Upper lobe of right lung (tissue), 1 donor: ENCODE measurements around the gene BRME1. TPM values are rescaled to one million over a fixed set of nuclear protein-coding genes. Genes with fewer than 3 reads are reported as not detected.

Experiments
- ATAC-seq: fragments of 200-7000 bp; cut with Tn5 transposase; one replicate; pipeline ENCODE4 v1.9.1; 2020; ENCODE audit warnings: mild to moderate bottlenecking, moderate library complexity
- DNase-seq: peaks from one replicate; pipeline ENCODE4 v3.0.0-alpha.2; 2020
- H3K27ac ChIP-seq: fragments of 200-600 bp; one replicate; pipeline ENCODE4 v1.8.0; 2022
- H3K27me3 ChIP-seq: fragments of 200-600 bp; one replicate; pipeline ENCODE4 v1.8.0; 2022; ENCODE audit warnings: mild to moderate bottlenecking
- H3K36me3 ChIP-seq: fragments of 200-600 bp; one replicate; pipeline ENCODE4 v1.8.0; 2022
- H3K4me1 ChIP-seq: fragments of 200-600 bp; one replicate; pipeline ENCODE4 v1.8.0; 2022
- H3K4me3 ChIP-seq: fragments of 200-600 bp; one replicate; pipeline ENCODE4 v1.8.0; 2022; ENCODE audit warnings: mild to moderate bottlenecking
- H3K9me3 ChIP-seq: fragments of 200-600 bp; one replicate; pipeline ENCODE4 v1.8.0; 2022
- CTCF ChIP-seq: fragments of 200-600 bp; IDR thresholded peaks from one replicate; pipeline ENCODE4 v1.8.0; 2022; ENCODE audit warnings: antibody characterized with exemption
- intact Hi-C: fragments of 100-400 bp; cut with DNase I; formaldehyde crosslinking; loops from one replicate; pipeline ENCODE4 v1.11.0; 2022
- total RNA-seq: library from RNA; stranded (reverse); fragmentation: NEBNext Ultra II Directional; extraction: Animal tissue kit (Norgen Biotek cat#: 25700); gene quantifications from one replicate; pipeline ENCODE4 v1.2.1, GENCODE V29; 2021
- donor health status: DM: no; HTN: yes; CAD: no; lungs with severe emphysema.

Gene BRME1
- total RNA-seq, 1 donor from 2014 or later = 2.0 TPM

- H3K4me3 ChIP-seq = no peak within 1 kb of the TSS
- no peak for ATAC-seq
- H3K27ac ChIP-seq = no peak within 1 kb of the TSS
- peaks cover 21% of the 10 kb centered on the region for H3K4me1 ChIP-seq
- H3K27me3 ChIP-seq = no peaks in the 10 kb centered on the region
- TF ChIP-seq CTCF = no peak
- intact Hi-C loops = no loop called here
- DNase-seq = no peak
- H3K36me3 ChIP-seq = no peaks in the 10 kb centered on the region
- no peaks in the 10 kb centered on the region for H3K9me3 ChIP-seq
Observed at GRCh38 chr19:13876834-13877233, 29.1 kb downstream of the BRME1 start, which contains the start of gene NANOS3. NANOS3 (plus strand) TSS chr19:13877134; CDS start chr19:13877249, 115 bp downstream.

- no peak for DNase-seq
- TF ChIP-seq CTCF = no peak
- ATAC-seq = no peak
- Histone ChIP-seq H3K36me3 (no peaks in the 10 kb centered on the region), H3K27me3 (no peaks in the 10 kb centered on the region), H3K27ac (no peak overlapping the region), H3K4me1 (peaks cover 11% of the 10 kb centered on the region), H3K4me3 (no peak overlapping the region), H3K9me3 (no peaks in the 10 kb centered on the region)
- intact Hi-C loops = no loop called here
Observed at GRCh38 chr19:13875824-13876223, 30.1 kb downstream of the BRME1 start.

GRCh38 chr19:13873834-13874515, 31.9 kb downstream of the BRME1 start:
- Histone ChIP-seq H3K36me3 (no peaks in the 10 kb centered on the region), H3K9me3 (no peaks in the 10 kb centered on the region), H3K27me3 (no peaks in the 10 kb centered on the region), H3K27ac (no peak overlapping the region), H3K4me3 (no peak overlapping the region), H3K4me1 (no peaks in the 10 kb centered on the region)
- no peak for DNase-seq
- intact Hi-C loops = no loop called here
- no peak for TF ChIP-seq CTCF
- no peak for ATAC-seq

GRCh38 chr19:13872695-13873389, 33.1 kb downstream of the BRME1 start:
- no peaks in the 10 kb centered on the region for H3K9me3 ChIP-seq
- peak; percentile 16 for TF ChIP-seq CTCF
- H3K27ac ChIP-seq = no peak overlapping the region
- intact Hi-C loops = no loop called here
- no peaks in the 10 kb centered on the region for H3K36me3 ChIP-seq
- H3K27me3 ChIP-seq = no peaks in the 10 kb centered on the region
- DNase-seq = no peak
- peak overlapping the region; percentile 33 for H3K4me3 ChIP-seq
- peak; percentile 58 for ATAC-seq
- no peaks in the 10 kb centered on the region for H3K4me1 ChIP-seq

GRCh38 chr19:13872339-13872694, 33.6 kb downstream of the BRME1 start:
- H3K4me3 ChIP-seq = peak overlapping the region; percentile 33
- H3K4me1 ChIP-seq = no peaks in the 10 kb centered on the region
- H3K36me3 ChIP-seq = no peaks in the 10 kb centered on the region
- DNase-seq (no peak), ATAC-seq (no peak)
- no peak overlapping the region for H3K27ac ChIP-seq
- intact Hi-C loops = no loop called here
- no peaks in the 10 kb centered on the region for H3K9me3 ChIP-seq
- TF ChIP-seq CTCF = no peak
- H3K27me3 ChIP-seq = no peaks in the 10 kb centered on the region
